ENCODE results near the gene NTHL1. TPM values are rescaled to one million over a fixed set of nuclear protein-coding genes. Genes with fewer than 3 reads are reported as not detected.

Gene NTHL1
- total RNA-seq, 1 experiment from 2014 or later = 51.6 TPM

DNA sequence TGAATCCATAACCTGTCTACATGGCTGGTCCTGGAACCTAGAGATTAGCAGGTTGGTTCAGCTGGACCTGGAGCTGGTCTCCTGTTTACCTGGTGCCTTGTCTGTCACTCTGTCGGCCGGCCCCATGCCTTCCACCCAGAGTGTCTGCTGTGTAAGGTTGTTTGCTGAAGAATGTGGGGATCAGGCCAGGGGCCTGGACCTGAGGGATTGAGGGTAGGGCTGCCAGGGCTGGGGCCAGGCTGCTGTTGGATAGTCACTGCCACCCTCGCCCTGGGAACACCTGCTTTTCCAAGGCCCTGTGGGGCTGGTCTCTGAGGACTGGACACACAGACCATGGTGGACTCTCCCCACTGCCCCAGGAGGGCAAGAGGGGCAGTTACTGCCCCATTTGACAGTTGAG is 19.5 kb downstream of the NTHL1 start:
- ChIA-PET CTCF (interaction anchor here (0.6 to 0.7 kb wide), 2 partner anchors 8 to 12 kb away, joined by 3 to 4 read pairs; partner anchors contain the start of gene NPW), POLR2A (ENCODE audit: low non-redundant PET) (no interaction called here)
- peak overlapping the region; percentile 57 for H3K4me3 ChIP-seq (ENCODE audit: low read depth, low read length, poor library complexity, severe bottlenecking)
- no peaks in the 10 kb centered on the region for H3K27me3 ChIP-seq (replicated peaks; ENCODE audit: insufficient read depth, low read depth, low read length, poor library complexity)
- H3K4me1 ChIP-seq (ENCODE audit: insufficient read depth, low read length, poor library complexity, severe bottlenecking) = peaks cover 21% of the 10 kb centered on the region
- no peaks in the 10 kb centered on the region for H3K9me3 ChIP-seq (ENCODE audit: low read depth, low read length, poor library complexity, severe bottlenecking)
- no peak overlapping the region for H3K27ac ChIP-seq (ENCODE audit: low read depth, low read length, poor library complexity, severe bottlenecking)
- intact Hi-C loops (cut with micrococcal nuclease; ENCODE audit: unreplicated experiment) = no loop called here
- H3K36me3 ChIP-seq (ENCODE audit: insufficient read depth, low read length, poor library complexity, severe bottlenecking) = no peaks in the 10 kb centered on the region
- TF ChIP-seq, protein P1, sequence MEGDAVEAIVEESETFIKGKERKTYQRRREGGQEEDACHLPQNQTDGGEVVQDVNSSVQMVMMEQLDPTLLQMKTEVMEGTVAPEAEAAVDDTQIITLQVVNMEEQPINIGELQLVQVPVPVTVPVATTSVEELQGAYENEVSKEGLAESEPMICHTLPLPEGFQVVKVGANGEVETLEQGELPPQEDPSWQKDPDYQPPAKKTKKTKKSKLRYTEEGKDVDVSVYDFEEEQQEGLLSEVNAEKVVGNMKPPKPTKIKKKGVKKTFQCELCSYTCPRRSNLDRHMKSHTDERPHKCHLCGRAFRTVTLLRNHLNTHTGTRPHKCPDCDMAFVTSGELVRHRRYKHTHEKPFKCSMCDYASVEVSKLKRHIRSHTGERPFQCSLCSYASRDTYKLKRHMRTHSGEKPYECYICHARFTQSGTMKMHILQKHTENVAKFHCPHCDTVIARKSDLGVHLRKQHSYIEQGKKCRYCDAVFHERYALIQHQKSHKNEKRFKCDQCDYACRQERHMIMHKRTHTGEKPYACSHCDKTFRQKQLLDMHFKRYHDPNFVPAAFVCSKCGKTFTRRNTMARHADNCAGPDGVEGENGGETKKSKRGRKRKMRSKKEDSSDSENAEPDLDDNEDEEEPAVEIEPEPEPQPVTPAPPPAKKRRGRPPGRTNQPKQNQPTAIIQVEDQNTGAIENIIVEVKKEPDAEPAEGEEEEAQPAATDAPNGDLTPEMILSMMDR (conservative IDR thresholded peaks at IDR 0.05; ENCODE audit: low read depth, low read length) = no peak
- no peak for TF ChIP-seq EZH2 (IDR thresholded peaks at IDR 0.05; ENCODE audit: borderline replicate concordance, low read depth, low read length, poor library complexity, severe bottlenecking)
- DNase-seq (ENCODE audit: low spot score) = no peak
- no TSS peak for BruUV-seq (replicated peaks)

DNA sequence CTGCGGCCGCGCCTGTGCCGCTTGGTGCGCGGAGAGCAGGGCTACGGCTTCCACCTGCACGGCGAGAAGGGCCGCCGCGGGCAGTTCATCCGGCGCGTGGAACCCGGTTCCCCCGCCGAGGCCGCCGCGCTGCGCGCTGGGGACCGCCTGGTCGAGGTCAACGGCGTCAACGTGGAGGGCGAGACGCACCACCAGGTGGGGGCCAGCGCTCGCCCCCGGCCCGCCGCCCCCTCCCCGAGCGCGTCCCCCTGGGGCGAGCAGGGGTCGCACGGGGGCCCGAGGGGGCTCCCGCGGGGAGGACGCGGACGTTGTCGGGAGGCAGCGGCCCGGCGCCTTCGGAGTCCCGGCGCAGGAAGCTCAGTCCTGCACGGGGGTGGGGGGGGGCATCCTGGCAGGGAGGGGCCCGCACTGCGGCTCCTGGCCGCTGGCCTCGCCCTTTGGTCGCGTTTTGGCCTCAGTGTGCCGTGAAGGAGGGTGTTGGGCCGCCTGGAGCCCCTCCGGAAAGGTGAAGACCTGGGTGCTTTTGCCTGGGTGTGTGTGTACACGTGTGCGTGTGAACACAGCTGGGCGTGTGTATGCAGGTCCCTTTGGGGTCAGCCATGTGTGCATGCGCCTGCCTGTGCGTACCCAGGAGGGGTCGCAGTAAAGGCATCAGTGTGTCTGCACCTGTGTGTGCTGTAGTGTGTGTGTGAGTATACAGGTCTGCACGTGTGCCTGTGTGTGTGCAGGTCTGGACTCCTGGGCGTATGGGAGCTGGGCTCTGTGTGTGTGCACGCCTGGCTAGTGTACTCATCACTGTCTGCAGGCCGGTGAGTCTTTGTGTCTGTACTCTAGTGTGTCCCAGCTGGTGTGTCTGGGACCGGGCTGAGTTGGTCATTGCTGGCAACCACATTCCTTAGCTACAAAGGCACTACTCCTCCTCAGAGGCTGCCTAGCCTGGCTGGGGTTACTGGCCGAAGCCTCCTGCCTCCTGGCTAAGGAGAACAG is 20.3 kb downstream of the NTHL1 start:
- DNase-seq (ENCODE audit: low spot score) = no peak
- no peaks in the 10 kb centered on the region for H3K36me3 ChIP-seq (ENCODE audit: insufficient read depth, low read length, poor library complexity, severe bottlenecking)
- no peaks in the 10 kb centered on the region for H3K27me3 ChIP-seq (replicated peaks; ENCODE audit: insufficient read depth, low read depth, low read length, poor library complexity)
- POLR2A ChIA-PET (ENCODE audit: low non-redundant PET) = no interaction called here
- no peaks in the 10 kb centered on the region for H3K9me3 ChIP-seq (ENCODE audit: low read depth, low read length, poor library complexity, severe bottlenecking)
- no TSS peak for BruUV-seq (replicated peaks)
- H3K4me3 ChIP-seq (ENCODE audit: low read depth, low read length, poor library complexity, severe bottlenecking) = peak overlapping the region; percentile 57
- TF ChIP-seq EZH2 (IDR thresholded peaks at IDR 0.05; ENCODE audit: borderline replicate concordance, low read depth, low read length, poor library complexity, severe bottlenecking) = no peak
- TF ChIP-seq, protein P1 (conservative IDR thresholded peaks at IDR 0.05; ENCODE audit: low read depth, low read length) = 0 out of 2 replicates have a peak, but pooled peaks have one; percentile 19
- intact Hi-C loops (cut with micrococcal nuclease; ENCODE audit: unreplicated experiment) = no loop called here
- H3K4me1 ChIP-seq (ENCODE audit: insufficient read depth, low read length, poor library complexity, severe bottlenecking) = peaks cover 27% of the 10 kb centered on the region
- H3K27ac ChIP-seq (ENCODE audit: low read depth, low read length, poor library complexity, severe bottlenecking) = no peak overlapping the region
- CTCF ChIA-PET = interaction anchor here (0.5 to 1.2 kb wide), 4 partner anchors 7 to 168 kb away, joined by 3 to 4 read pairs (median 3); partner anchors contain the start of gene NPW

DNA sequence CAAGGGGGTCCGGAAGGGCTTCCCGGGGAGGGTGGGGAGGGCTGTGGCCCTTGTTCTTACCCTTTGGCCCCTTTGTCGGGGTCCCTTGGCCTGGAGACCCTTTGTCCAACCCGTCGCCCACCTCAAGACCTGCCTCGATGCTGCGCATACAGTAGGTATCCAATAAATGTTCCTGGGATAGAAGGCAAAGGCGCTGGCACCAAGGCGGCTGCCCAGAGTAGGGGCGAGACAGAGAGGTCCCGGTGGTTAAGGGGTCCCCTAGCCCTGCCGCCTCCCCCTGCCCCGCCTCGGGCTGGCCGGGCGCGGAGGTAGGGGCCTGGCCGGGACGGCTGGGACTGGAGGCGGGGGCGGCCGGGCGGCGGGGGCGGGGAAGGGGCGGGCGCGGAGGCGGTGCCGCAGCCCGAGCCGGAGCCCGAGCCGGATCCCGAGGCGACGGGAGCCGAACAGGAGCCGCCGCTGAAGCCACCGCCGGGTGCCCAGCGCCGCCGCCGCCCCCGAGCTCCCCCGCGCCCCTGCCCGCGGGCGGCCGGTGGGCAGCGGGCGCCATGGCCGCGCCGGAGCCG is 21.1 kb downstream of the NTHL1 start, which contains the start of gene NHERF2:
TSS of gene NHERF2 (plus strand) at position 442 of the 563 bp plus-strand sequence. CDS start at position 546, 104 bp downstream.
- peak; percentile 55 for DNase-seq (ENCODE audit: low spot score)
- H3K4me1 ChIP-seq (ENCODE audit: insufficient read depth, low read length, poor library complexity, severe bottlenecking) = peaks cover 27% of the 10 kb centered on the region
- H3K27ac ChIP-seq (ENCODE audit: low read depth, low read length, poor library complexity, severe bottlenecking) = no peak within 1 kb of the TSS
- no peaks in the 10 kb centered on the region for H3K9me3 ChIP-seq (ENCODE audit: low read depth, low read length, poor library complexity, severe bottlenecking)
- peak within 1 kb of the TSS; percentile 57 for H3K4me3 ChIP-seq (ENCODE audit: low read depth, low read length, poor library complexity, severe bottlenecking)
- intact Hi-C loops (cut with micrococcal nuclease; ENCODE audit: unreplicated experiment) = no loop called here
- BruUV-seq (replicated peaks) = no TSS peak
- H3K36me3 ChIP-seq (ENCODE audit: insufficient read depth, low read length, poor library complexity, severe bottlenecking) = no peaks in the 10 kb centered on the region
- CTCF ChIA-PET = interaction anchor here (0.5 to 1.2 kb wide), 2 partner anchors 114 to 169 kb away, joined by 3 read pairs; no protein-coding TSS in a partner anchor
- POLR2A ChIA-PET (ENCODE audit: low non-redundant PET) = no interaction called here
- H3K27me3 ChIP-seq (replicated peaks; ENCODE audit: insufficient read depth, low read depth, low read length, poor library complexity) = no peaks in the 10 kb centered on the region
- TF ChIP-seq EZH2 (IDR thresholded peaks at IDR 0.05; ENCODE audit: borderline replicate concordance, low read depth, low read length, poor library complexity, severe bottlenecking) = no peak
- TF ChIP-seq, protein P1 (conservative IDR thresholded peaks at IDR 0.05; ENCODE audit: low read depth, low read length) = no peak
